OCI-LY1 (cell line): ENCODE results near the gene TMEM95.

Experiments used
- CTCF ChIP-seq: fragments of 200-600 bp; sonication (generic), shearing (Covaris generic); IDR thresholded peaks from 2 replicates; pipeline ENCODE4 v1.5.1; 2017; ENCODE audit warnings: mild to moderate bottlenecking, antibody characterized with exemption, low read length, moderate library complexity, mixed read lengths
- EZH2 ChIP-seq: fragments of 200-600 bp; sonication (generic), shearing (Covaris generic); IDR thresholded peaks from 2 replicates; pipeline ENCODE4 v1.8.0; 2017; ENCODE audit warnings: borderline replicate concordance, mixed run types, mild to moderate bottlenecking, antibody characterized with exemption, low read length, moderate library complexity, mixed read lengths

- no peak for TF ChIP-seq CTCF
- no peak for TF ChIP-seq EZH2
These were observed 41.2 kb downstream of the TMEM95 start for GRCh38 chr17:7396147-7396546.
